SK-N-SH treated with all-trans-retinoic acid at 6 μM for 48 hours (cell line): ENCODE measurements around the gene BOD1.
A peak's percentile ranks its signal among the peaks of the same experiment; 100 is the strongest.

Experiments
- ATAC-seq: fragments of 200-7000 bp; cut with Tn5 transposase; 3 replicates; pipeline ENCODE4 v1.9.1; 2020; ENCODE audit warnings: mild to moderate bottlenecking, moderate library complexity
- ARNTL ChIP-seq: fragments of 450-650 bp; formaldehyde crosslinking; IDR thresholded peaks from 2 replicates; pipeline ENCODE4 v1.5.0; 2020; ENCODE audit warnings: low read depth, mild to moderate bottlenecking, moderate library complexity, borderline replicate concordance
- BACH2 ChIP-seq: fragments of 250-450 bp; sonication (Bioruptor Pico); IDR thresholded peaks from 2 replicates; pipeline ENCODE4 v1.9.0; 2021; ENCODE audit warnings: mild to moderate bottlenecking, borderline replicate concordance
- CSDC2 ChIP-seq: fragments of 250-450 bp; sonication (Bioruptor Pico); IDR thresholded peaks from 2 replicates; pipeline ENCODE4 v1.5.0; 2020; ENCODE audit warnings: mild to moderate bottlenecking, moderate library complexity
- CSRNP3 ChIP-seq: fragments of 250-450 bp; sonication (Bioruptor Pico); IDR thresholded peaks from 2 replicates; pipeline ENCODE4 v1.5.1; 2021; ENCODE audit warnings: mild to moderate bottlenecking, moderate library complexity
- ESRRG ChIP-seq: fragments of 250-450 bp; sonication (Bioruptor Pico); IDR thresholded peaks from 2 replicates; pipeline ENCODE4 v1.6.1; 2021; ENCODE audit warnings: mild to moderate bottlenecking
- GLIS3 ChIP-seq: fragments of 250-450 bp; sonication (Bioruptor Pico); IDR thresholded peaks from 2 replicates; pipeline ENCODE4 v1.5.0; 2020; ENCODE audit warnings: mild to moderate bottlenecking, moderate library complexity
- ISL1 ChIP-seq: fragments of 250-450 bp; sonication (Bioruptor Pico); IDR thresholded peaks from 2 replicates; pipeline ENCODE4 v2.1.2; 2022; ENCODE audit warnings: mild to moderate bottlenecking, moderate library complexity
- POU6F1 ChIP-seq: fragments of 250-450 bp; sonication (Bioruptor Pico); IDR thresholded peaks from 2 replicates; pipeline ENCODE4 v1.8.0; 2021; ENCODE audit warnings: low read depth, mild to moderate bottlenecking, moderate library complexity, borderline replicate concordance
- PPARA ChIP-seq: fragments of 250-450 bp; sonication (Bioruptor Pico); IDR thresholded peaks from 2 replicates; pipeline ENCODE4 v1.5.0; 2020; ENCODE audit warnings: mild to moderate bottlenecking, borderline replicate concordance
- RARB ChIP-seq: fragments of 250-450 bp; sonication (Bioruptor Pico); IDR thresholded peaks from 2 replicates; pipeline ENCODE4 v1.8.0; 2021; ENCODE audit warnings: mild to moderate bottlenecking, moderate library complexity
- SNAI2 ChIP-seq: fragments of 250-450 bp; sonication (Bioruptor Pico); IDR thresholded peaks from 2 replicates; pipeline ENCODE4 v1.5.0; 2020; ENCODE audit warnings: mild to moderate bottlenecking, moderate library complexity
- TCF4 ChIP-seq: fragments of 250-450 bp; sonication (Bioruptor Pico); IDR thresholded peaks from 2 replicates; pipeline ENCODE4 v1.8.0; 2021; ENCODE audit warnings: mild to moderate bottlenecking, moderate library complexity, borderline replicate concordance
- TOX ChIP-seq: fragments of 250-450 bp; sonication (Bioruptor Pico); IDR thresholded peaks from 2 replicates; pipeline ENCODE4 v1.8.0; 2021; ENCODE audit warnings: mild to moderate bottlenecking, moderate library complexity, borderline replicate concordance
- TSHZ2 ChIP-seq: fragments of 250-450 bp; sonication (Bioruptor Pico); IDR thresholded peaks from 2 replicates; pipeline ENCODE4 v1.5.0; 2020; ENCODE audit warnings: mild to moderate bottlenecking, moderate library complexity
- ZFP3 ChIP-seq: fragments of 250-450 bp; sonication (Bioruptor Pico); IDR thresholded peaks from 2 replicates; pipeline ENCODE4 v1.5.0; 2020; ENCODE audit warnings: mild to moderate bottlenecking, moderate library complexity
- ZFP30 ChIP-seq: fragments of 450-650 bp; formaldehyde crosslinking; IDR thresholded peaks from 2 replicates; pipeline ENCODE4 v1.5.0; 2022; ENCODE audit warnings: mild to moderate bottlenecking, moderate library complexity
- ZNF565 ChIP-seq: fragments of 450-650 bp; formaldehyde crosslinking; conservative IDR thresholded peaks from 2 replicates; pipeline ENCODE4 v1.5.0; 2020; ENCODE audit warnings: low read depth, mild to moderate bottlenecking, moderate library complexity
- ZNF70 ChIP-seq: fragments of 450-650 bp; formaldehyde crosslinking; IDR thresholded peaks from 2 replicates; pipeline ENCODE4 v1.5.0; 2020; ENCODE audit warnings: mild to moderate bottlenecking, moderate library complexity
- ZNF8 ChIP-seq: fragments of 450-650 bp; formaldehyde crosslinking; IDR thresholded peaks from 2 replicates; pipeline ENCODE4 v1.5.0; 2020; ENCODE audit warnings: mild to moderate bottlenecking, moderate library complexity
- TF ChIP-seq, protein P1 (sequence below): fragments of 250-450 bp; sonication (Bioruptor Pico); IDR thresholded peaks from 2 replicates; pipeline ENCODE4 v1.5.1; 2020; ENCODE audit warnings: low read depth, mild to moderate bottlenecking, moderate library complexity

The BOD1 gene

GRCh38 chr5:173660481-173661280 lies 44.2 kb upstream of the BOD1 start:
- ATAC-seq, result no peak
- TF ChIP-seq BACH2 (CRISPR knock-in tag), result no peak
- no peak for TF ChIP-seq CSDC2 (CRISPR knock-in tag)
- TF ChIP-seq ZNF70 (CRISPR knock-in tag), result no peak
- no peak for TF ChIP-seq ARNTL (CRISPR knock-in tag)
- no peak for TF ChIP-seq TOX (CRISPR knock-in tag)
- no peak for TF ChIP-seq CSRNP3 (CRISPR knock-in tag)

DNA sequence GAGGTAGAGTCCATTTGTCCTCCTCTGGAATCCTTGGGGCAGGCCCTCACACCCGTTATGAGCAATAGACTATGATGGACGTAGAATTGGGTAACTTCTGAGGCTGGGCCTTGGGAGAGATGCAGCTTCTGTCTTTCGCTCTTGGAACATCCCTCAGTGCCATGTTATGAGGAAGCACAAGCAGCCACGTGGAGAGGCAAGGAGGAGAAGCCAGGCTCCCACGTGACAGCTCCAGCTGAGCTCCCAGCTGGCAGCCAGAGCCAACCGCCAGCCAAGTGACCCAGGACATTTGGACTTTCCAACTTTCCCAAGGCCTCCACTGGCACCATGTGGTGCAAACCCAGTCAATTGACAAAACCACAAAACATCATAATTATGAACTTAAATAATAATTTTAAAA lies 43.0 kb upstream of the BOD1 start:
- no peak for ATAC-seq
- TF ChIP-seq ARNTL (CRISPR knock-in tag), result no peak
- TF ChIP-seq ISL1 (CRISPR knock-in tag), result no peak
- no peak for TF ChIP-seq ZFP30 (CRISPR knock-in tag)
- no peak for TF ChIP-seq ZFP3
- TF ChIP-seq RARB (CRISPR knock-in tag), result no peak
- 0 out of 2 replicates have a peak, but pooled peaks have one; percentile 45 for TF ChIP-seq ZNF565 (CRISPR knock-in tag)
- TF ChIP-seq, all 23 proteins: peak for 1

GRCh38 chr5:173657741-173658356 lies 41.4 kb upstream of the BOD1 start:
- no peak for ATAC-seq
- no peak for TF ChIP-seq CSRNP3 (CRISPR knock-in tag)
- TF ChIP-seq TCF4, result no peak
- TF ChIP-seq, protein P1, sequence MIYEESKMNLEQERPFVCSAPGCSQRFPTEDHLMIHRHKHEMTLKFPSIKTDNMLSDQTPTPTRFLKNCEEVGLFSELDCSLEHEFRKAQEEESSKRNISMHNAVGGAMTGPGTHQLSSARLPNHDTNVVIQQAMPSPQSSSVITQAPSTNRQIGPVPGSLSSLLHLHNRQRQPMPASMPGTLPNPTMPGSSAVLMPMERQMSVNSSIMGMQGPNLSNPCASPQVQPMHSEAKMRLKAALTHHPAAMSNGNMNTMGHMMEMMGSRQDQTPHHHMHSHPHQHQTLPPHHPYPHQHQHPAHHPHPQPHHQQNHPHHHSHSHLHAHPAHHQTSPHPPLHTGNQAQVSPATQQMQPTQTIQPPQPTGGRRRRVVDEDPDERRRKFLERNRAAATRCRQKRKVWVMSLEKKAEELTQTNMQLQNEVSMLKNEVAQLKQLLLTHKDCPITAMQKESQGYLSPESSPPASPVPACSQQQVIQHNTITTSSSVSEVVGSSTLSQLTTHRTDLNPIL (CRISPR knock-in tag), result no peak
- no peak for TF ChIP-seq POU6F1 (CRISPR knock-in tag)
- TF ChIP-seq GLIS3 (CRISPR knock-in tag), result no peak
- no peak for TF ChIP-seq TOX (CRISPR knock-in tag)
- TF ChIP-seq TSHZ2 (CRISPR knock-in tag), result no peak
- TF ChIP-seq ESRRG (CRISPR knock-in tag), result no peak
- no peak for TF ChIP-seq ZNF70 (CRISPR knock-in tag)
- TF ChIP-seq SNAI2 (CRISPR knock-in tag), result no peak
- no peak for TF ChIP-seq BACH2 (CRISPR knock-in tag)
- no peak for TF ChIP-seq PPARA (CRISPR knock-in tag)
- TF ChIP-seq ZNF8 (CRISPR knock-in tag), result no peak
- TF ChIP-seq, all 23 proteins: peak for 0
